ENCODE measurements around the gene NID2. TPM values are rescaled to one million over a fixed set of nuclear protein-coding genes. Genes with fewer than 3 reads are reported as not detected.

The NID2 gene
- total and polyA plus RNA-seq, 2 donors (not counting 1 experiment from before 2014, with no cell fraction given): not detected

- peak overlapping the region; percentile 92 for H3K4me2 ChIP-seq (replicated peaks; ENCODE audit: low read depth, low read length, poor library complexity, severe bottlenecking)
- no peaks in the 10 kb centered on the region for H3K36me3 ChIP-seq (replicated peaks in 1 of 2; ENCODE audit: control extremely low read depth in 1 of 2, control insufficient read depth in 1 of 2, extremely low read depth in 1 of 2, insufficient read depth in 2 of 2, low read length in 1 of 2)
- no peak overlapping the region for H3K27ac ChIP-seq (ENCODE audit: low read length in 2 of 2)
- peaks cover 22% of the 10 kb centered on the region for H3K4me1 Mint-ChIP-seq
- H3K9ac ChIP-seq (ENCODE audit: low read length): peak overlapping the region; percentile 61
- H3K27ac Mint-ChIP-seq: no peak overlapping the region
- H2AFZ ChIP-seq (ENCODE audit: insufficient read depth, low read depth, low read length, poor library complexity, severe bottlenecking): peak overlapping the region; percentile 43
- ChIA-PET CTCF (no interaction called here), POLR2A (no interaction called here)
- WGBS (ENCODE audit: insufficient coverage): under 1% methylated on average over 53 of the region's 54 CpGs
- intact Hi-C loops (cut with micrococcal nuclease): no loop called here
- peaks cover 0 to 42% (median 27%) of the 10 kb centered on the region in 4 experiments for H3K27me3 ChIP-seq (replicated peaks in 1 of 4; ENCODE audit: control extremely low read depth in 1 of 4, control insufficient read depth in 3 of 4, insufficient read depth in 4 of 4, low read length in 3 of 4)
- peak overlapping the region; percentile 74 for H3K4me3 Mint-ChIP-seq
- H3K27me3 Mint-ChIP-seq: peaks cover 34% of the 10 kb centered on the region
- peaks cover 27 to 28% of the 10 kb centered on the region in 2 donors for H3K4me1 ChIP-seq (ENCODE audit: control insufficient read depth in 2 of 2, insufficient read depth in 2 of 2, low read length in 2 of 2)
- no peaks in the 10 kb centered on the region for H3K79me2 ChIP-seq (ENCODE audit: control insufficient read depth, insufficient read depth, low read length)
- DNase-seq (peak; percentile 36), ATAC-seq (ENCODE audit: low read depth) (peak; percentile 58)
- peaks cover 0 to 18% (median 0%) of the 10 kb centered on the region in 3 donors for H3K9me3 ChIP-seq (ENCODE audit: control extremely low read depth in 1 of 3, control insufficient read depth in 2 of 3, insufficient read depth in 1 of 3, low read length in 2 of 3)
- H3K4me3 ChIP-seq (ENCODE audit: control extremely low read depth in 1 of 5, extremely low read depth in 1 of 5, insufficient read depth in 1 of 5, low read depth in 2 of 5, low read length in 4 of 5): peak overlapping the region in 4 of 5 experiments; percentile 21 to 59 (median 50)
- TF ChIP-seq EZH2 (IDR thresholded peaks at IDR 0.05; ENCODE audit: borderline replicate concordance, insufficient read depth, low read depth, low read length, poor library complexity, severe bottlenecking) (no peak), CTCF (IDR thresholded peaks at IDR 0.05) (no peak)
- no peaks in the 10 kb centered on the region for H4K20me1 ChIP-seq (ENCODE audit: control insufficient read depth, insufficient read depth, low read length, poor library complexity, severe bottlenecking)
- no peaks in the 10 kb centered on the region for H3K9me3 Mint-ChIP-seq (ENCODE audit: insufficient read depth)
Observed at GRCh38 chr14:52069307-52070050, 620 bp upstream of the NID2 start.

Data from B cell (primary cell).